Activated CD4-positive, alpha-beta T cell treated with anti-CD3 and anti-CD28 coated beads, Interleukin-2, amount 50 U/mL, for 16 hours (primary cell): ENCODE measurements around the gene RACGAP1.
"Not testable (repeated sequence)": the region's sequence is repeated elsewhere in the genome, so short reads cannot be mapped to it uniquely, and the experiment has no call there.

Experiments
- DNase-seq: peaks from one replicate; pipeline ENCODE4 v3.0.0-alpha.2; 2020

RACGAP1 gene

DNA sequence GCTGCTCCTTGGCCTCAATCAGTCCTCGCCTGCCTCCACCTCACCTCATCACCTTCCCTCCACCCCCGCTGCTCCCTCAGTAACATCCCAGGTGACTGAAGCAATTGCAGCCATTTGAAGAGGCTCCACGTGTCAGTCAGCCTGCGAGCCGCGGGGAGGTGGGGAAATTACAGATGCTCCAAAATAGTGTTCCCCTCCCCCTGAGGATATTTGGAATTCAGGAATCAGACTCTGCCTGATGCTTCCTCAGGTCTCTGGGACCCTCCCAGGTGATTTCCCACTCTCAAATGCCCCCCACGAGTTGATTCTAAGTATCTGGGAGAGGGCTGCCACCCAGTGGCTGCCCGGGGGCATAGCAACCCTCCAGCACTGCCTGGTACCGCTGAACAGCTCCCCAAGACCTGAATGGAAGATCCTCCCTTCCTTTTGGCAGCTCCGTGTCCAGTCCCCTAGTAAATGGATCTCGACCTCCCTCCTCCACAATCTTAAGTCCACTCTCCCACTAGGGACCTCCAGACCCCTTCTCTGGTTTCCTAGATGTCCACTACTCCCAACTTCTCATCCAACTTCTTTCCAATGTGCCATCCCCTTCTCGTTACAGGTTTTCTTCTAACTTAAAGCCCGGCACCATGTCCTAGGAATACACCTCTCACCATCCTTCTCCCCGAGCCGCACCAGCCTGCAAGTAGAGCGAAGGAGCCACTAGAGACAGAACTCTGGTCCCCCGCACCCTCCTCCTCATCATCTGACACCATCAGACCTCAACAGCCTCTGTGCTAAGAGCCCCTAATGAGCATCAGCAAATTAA lies 30.7 kb upstream of the RACGAP1 start:
- peak; percentile 64 for DNase-seq

DNA sequence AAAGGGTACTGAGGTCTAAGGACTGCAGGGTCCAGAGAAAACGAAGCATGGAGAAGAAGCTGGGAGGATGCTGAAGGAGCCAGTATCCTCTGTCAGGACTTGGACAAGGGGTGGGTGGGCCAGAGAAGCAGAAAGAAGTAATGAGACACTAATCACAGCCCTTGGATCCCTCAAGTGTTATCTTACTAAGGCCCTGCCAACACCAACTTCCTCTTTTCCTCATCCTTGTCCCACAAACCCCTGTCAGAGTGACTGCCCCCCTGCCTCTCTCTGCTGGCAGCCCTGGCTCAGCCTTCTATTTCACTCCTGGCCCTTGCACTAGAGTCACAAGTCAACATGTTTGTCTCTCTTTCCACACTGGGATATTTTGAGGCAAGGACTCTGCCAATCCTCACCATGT lies 28.3 kb upstream of the RACGAP1 start:
- no peak for DNase-seq

- DNase-seq, result no peak
Observed at GRCh38 chr12:50052964-50053363, 27.7 kb upstream of the RACGAP1 start.

- DNase-seq, result no peak
Observed at GRCh38 chr12:50052544-50052943, 27.2 kb upstream of the RACGAP1 start.

GRCh38 chr12:50051101-50051806 lies 26.0 kb upstream of the RACGAP1 start:
- DNase-seq, result no peak

- DNase-seq, result no peak
Observed at GRCh38 chr12:50050410-50051098, 25.3 kb upstream of the RACGAP1 start.

DNA sequence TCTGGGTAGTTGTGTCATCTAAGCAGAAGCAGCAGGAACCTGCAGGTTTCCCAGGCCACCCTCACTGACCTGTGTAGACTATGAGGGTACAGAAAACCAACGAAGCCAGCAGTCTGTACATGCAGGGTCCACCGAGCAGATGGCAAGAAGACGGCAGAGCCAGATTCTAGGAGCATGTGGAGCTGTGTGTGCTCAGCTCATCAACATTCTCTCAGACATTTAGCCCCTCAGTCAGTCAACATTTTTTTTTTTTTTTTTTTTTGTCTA lies 24.8 kb upstream of the RACGAP1 start:
- DNase-seq, result no peak

DNA sequence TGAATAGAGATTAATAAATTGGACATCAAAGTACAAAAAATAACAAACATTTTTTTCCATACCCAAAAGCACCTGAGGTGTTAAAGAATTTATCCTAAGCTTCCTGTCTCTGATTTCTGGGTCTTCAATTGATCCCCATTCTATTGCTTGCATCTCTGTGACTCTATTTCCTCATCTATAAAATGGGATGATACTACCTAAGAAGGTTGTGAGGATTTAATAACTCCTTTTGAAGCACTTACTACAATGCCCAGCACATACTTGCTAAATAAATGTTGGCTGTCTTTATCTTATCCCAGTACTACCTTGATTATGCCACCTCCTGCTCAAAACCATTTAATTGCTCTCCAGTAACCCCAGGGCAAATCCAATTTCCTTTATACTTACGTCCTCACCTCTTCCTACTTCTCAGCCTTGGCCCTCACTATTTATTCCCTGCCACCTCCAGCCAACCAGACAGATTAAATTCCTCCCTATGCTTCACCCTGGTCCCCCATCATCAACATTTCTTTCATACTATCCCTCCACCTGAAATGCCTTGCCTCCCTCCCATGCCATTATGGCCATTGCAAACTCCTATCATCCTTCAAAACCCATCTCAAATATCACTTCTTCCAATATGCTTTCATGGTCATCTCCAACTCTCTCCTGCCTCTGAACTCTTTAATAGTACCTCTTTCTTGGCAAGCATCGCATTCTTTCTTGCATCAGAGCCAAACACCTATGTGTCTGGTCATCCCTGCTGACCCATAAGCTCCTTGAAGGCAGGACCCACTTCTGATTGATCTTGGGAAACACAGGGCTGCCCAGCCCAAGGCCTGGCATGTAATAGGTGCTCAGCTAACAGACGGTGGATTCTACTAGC lies 24.2 kb upstream of the RACGAP1 start:
- DNase-seq, result no peak

DNA sequence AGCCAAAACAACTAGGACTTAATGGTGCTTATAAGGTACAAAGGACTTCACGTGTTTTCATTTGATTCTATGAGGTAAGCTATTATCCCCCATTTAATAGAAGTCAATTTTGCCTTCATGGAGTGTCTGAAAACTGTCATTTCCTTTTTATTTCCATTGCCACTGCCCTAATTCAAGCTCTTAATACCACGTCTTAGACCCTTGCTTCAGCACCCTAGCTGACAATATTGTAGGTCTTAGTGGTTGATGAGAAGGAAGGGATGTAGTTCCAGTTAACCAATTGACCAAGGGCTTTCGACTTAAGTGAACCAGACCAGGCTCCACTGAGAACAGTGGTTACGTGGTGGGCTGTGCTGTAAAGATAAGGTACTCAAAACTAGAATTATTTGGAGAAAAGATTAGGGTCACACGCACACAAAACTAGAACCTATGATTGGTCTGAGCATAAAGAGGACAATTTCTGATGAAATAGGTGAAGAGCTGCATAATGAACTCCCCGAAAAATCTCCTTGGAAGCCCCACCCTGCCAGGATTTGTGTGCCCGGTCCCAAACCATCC lies 22.5 kb upstream of the RACGAP1 start:
- no peak for DNase-seq

GRCh38 chr12:50043854-50044253 lies 18.6 kb upstream of the RACGAP1 start:
- peak; percentile 13 for DNase-seq

DNA sequence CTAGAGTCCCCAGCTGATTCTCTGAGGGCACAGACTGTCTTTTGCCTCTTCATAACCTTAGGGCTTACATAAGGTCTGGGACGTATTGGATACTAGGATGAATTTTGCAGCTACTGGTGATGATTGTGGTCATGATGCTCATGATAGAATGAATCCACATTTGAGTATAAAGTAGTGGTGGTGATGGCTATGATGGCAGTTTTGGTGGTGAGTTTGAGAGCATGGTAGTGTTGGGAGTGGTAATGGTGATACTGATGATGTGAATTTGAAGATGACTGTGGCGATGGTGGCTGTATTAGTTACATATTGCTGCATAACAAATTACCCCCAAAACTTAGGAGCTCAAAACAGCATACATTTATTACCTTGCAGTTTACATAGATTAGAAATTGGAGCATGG lies 18.0 kb upstream of the RACGAP1 start:
- no peak for DNase-seq

DNA sequence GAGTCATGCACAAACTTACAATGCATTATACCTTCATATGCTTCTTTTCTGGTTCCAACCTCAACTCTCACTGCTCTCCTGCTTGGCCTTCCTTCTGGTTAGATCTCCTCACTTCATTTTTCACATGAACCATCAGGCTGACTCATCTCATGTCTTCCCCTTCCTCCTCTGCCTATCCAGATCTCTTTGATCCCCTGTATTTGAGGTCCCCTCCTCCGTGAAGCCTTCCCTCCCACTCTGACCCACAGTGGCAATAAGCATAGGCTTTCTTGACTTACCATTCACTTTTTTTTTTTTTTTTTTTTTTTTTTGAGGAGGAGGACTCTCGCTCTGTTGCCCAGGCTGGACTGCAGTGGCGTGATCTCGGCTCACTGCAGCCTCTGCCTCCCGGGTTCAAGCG lies 17.4 kb upstream of the RACGAP1 start:
- no peak for DNase-seq

DNA sequence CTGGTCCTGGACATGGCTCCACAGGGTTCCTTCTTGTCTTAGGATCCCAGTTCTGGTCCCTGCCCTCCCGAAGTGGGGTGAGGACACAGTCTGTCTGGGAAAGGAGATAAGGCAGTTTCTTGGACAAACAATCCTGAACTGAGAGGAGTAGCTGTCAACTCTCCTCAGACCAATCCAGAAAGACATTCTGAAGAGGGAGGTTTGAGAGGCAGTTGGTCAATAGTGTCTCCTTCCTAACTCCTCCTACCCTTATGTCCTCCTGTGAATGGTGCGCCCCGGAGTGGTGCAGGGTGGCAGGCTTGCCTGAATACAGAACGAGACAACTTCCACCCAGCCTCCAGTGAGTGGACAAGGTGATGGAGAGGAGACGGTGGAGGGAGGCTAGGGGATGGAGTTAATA lies 16.7 kb upstream of the RACGAP1 start:
- DNase-seq, result no peak

DNA sequence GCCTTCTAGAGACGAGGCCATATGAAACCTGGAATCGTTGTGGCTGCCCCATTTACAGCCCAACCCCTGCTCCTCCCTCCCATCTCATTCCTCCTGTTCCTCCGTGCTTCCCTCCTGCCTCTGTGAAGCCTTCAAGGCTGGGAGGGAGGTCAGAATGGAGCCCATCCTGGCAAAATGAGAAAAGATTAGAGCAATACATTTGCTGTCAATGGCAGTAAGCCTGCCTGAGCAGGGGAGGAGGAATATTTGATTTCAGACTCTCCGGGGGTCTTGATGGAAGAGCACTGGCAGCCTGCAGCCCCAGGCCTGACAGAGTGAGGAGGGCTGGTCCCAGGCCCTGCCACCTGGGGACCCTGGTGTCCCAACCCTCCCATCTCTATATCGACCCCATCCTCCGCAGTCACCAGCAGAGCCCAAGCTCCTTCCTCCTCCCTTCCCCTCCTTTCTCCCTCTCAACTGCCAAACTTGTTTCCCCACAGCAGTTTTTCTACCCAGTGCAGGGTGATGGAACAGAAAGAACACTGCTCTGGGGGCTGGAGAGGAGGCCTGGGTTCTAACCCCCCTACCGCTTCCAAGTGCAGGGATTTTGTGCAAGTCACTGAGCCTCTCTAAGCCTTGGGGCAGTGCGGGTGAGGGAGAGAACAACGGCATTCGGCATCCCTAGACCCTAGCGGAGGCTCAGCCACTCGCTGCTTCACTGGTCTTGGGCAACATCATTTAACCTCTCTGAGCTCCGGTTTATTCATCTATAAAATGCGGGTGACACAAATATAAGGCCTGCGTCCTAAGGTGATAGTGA lies 16.0 kb upstream of the RACGAP1 start:
- no peak for DNase-seq

DNA sequence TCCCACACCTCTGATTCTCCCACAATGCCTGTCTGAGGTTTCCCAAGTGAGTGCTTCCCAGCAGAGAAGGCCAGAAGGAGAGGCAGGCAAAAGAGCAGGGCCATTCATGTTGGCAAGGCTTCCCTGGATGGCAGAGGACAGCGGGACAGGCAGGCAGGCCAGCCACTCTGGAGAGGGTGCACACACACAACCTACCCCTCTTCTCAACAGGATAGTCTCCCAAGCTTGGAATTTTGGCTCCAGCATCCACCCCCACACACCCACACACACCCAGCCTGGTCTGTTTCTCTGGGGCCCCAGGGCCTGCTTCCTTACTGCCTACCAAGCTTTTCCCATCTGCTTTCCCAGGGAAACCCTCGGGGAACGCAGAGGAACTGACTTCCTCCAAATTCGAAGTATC lies 15.4 kb upstream of the RACGAP1 start:
- no peak for DNase-seq

- DNase-seq, result peak; percentile 85
Observed at GRCh38 chr12:50039151-50039835, 14.0 kb upstream of the RACGAP1 start.

DNA sequence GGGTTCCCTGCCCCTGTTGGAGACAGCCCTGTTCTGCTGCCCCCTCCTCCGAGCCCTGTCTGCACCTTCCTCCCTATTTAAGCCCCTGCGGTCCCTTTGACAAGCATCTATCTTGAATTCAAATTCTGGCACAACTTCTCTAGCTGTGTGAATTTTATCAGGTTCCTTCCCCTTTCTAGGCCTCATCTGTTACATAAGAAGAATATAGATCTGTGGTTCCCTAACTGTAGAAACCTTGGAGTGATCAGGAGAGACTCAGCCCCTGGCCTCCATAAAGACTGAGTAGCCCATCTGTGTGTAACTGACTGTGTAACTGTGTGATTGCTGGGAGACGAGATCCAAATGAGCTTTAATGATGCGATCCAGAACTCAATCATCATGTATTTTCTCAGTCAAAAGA lies 13.0 kb upstream of the RACGAP1 start:
- DNase-seq, result no peak

- DNase-seq, result no peak
Observed at GRCh38 chr12:50032854-50033581, 7.7 kb upstream of the RACGAP1 start.

- DNase-seq, result no peak
Observed at GRCh38 chr12:50032515-50032853, 7.2 kb upstream of the RACGAP1 start.

DNA sequence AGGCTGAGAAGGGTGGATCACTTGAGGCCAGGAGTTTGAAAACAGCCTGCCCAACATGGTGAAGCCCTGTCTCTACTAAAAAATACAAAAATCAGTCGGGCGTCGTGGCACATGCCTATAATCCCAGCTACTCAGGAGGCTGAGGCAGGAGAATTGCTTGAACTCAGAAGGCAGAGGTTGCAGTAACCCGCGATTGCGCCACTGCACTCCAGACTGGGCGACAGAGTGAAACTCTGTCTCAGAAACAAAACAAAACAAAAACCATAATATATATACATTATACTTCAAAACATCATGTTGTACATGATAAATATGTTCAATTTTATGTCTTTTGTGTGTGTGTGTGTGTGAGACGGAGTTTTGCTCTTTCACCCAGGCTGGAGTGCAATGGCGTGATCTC lies 5.2 kb upstream of the RACGAP1 start:
- DNase-seq, result not testable (repeated sequence)

DNA sequence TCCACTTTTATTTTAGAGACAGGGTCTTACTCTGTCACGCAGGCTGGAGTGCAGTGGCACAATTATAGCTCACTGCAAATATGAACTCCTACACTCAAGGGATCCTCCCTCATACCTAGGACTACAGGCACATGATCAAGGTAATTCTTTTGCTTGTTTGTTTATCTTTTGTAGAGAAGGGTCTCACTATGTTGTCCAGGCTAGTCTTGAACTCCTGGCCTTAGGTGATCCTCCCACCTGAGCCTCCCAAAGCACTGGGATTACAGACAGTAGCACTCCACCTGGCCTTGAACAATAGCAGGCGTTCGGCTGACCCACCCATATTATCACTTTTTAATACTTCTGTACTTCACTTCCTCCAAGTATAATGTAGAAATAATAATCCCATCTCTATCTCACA lies 1.4 kb upstream of the RACGAP1 start:
- DNase-seq, result no peak
